ENCODE measurements around the gene MAP1S. TPM values are rescaled to one million over a fixed set of nuclear protein-coding genes. Genes with fewer than 3 reads are reported as not detected.
A peak's percentile ranks its signal among the peaks of the same experiment; 100 is the strongest.

MAP1S gene
- total and polyA plus RNA-seq, 2 of the 8 experiments (the other 6 are each of a cell fraction or from before 2014, with no cell fraction given): 66.7 to 115 TPM

DNA sequence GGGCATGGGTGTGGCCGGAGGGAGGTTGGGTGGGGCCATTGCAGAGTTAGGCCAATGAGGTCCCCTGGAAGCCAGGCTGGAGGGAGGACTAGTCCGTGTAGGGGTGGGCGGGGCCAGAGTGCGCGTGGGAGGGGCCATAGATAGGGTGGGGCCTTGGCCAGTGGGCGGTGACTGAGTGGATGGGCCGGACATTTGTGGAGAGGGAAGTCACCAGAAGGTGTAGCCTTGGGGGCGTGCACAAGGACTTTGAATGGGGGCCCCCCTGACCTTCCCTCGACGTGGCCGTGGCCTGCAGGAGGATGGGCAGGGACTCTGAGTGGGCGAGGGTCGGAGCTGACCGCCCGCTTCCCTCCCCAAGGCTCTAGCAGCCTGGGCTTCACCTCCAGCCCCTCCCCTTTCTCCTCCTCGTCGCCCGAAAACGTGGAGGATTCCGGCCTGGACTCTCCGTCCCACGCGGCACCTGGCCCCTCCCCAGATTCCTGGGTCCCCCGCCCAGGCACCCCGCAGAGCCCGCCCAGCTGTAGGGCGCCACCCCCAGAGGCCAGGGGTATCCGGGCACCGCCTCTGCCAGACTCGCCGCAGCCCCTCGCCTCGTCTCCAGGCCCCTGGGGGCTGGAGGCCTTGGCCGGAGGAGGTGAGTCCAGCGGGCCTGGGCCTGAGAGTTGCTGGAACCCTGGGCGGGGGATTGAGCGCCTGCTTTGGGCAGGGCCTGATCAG, 59.1 kb downstream of the MAP1S start:
- H3K27me3 ChIP-seq (replicated peaks in 1 of 4; ENCODE audit: control insufficient read depth in 3 of 4, extremely low read depth in 1 of 4, insufficient read depth in 3 of 4, low read length in 3 of 4): no peaks in the 10 kb centered on the region
- H2BK20ac ChIP-seq (ENCODE audit: low read length): no peak overlapping the region
- no peak overlapping the region for H3K4ac ChIP-seq (replicated peaks; ENCODE audit: insufficient read length, low read depth, low read length)
- no peak overlapping the region for H3K23ac ChIP-seq (ENCODE audit: insufficient read length)
- no peak overlapping the region for H3K27ac ChIP-seq (ENCODE audit: low read depth, low read length)
- no peak overlapping the region for H2BK120ac ChIP-seq (replicated peaks; ENCODE audit: low read depth, low read length)
- CTCF ChIA-PET (ENCODE audit: partially characterized antibody): interaction anchor here (0.7 to 4.4 kb wide), 2 partner anchors 12 to 477 kb away, joined by 4 to 38 read pairs; a partner anchor contains a TSS
- H3K18ac ChIP-seq (ENCODE audit: extremely low read depth, low read length): peak overlapping the region; percentile 93
- H3K79me1 ChIP-seq (ENCODE audit: low read depth, low read length): peaks cover 9% of the 10 kb centered on the region
- H3K36me3 ChIP-seq (ENCODE audit: control insufficient read depth in 2 of 4, insufficient read depth in 4 of 4, low read length in 3 of 4): no peaks in the 10 kb centered on the region
- H3K4me1 ChIP-seq (replicated peaks in 1 of 4; ENCODE audit: control insufficient read depth in 3 of 4, insufficient read depth in 4 of 4, low read length in 3 of 4): peaks cover 0 to 9% (median 6%) of the 10 kb centered on the region in 4 experiments; a peak in 5 of 7 replicates
- no peak overlapping the region for H4K5ac ChIP-seq (ENCODE audit: insufficient read length, low read depth, low read length)
- POLR2A ChIA-PET (ENCODE audit: partially characterized antibody): interaction anchor here (1.0 to 1.3 kb wide), 3 partner anchors 16 to 86 kb away, joined by 3 to 4 read pairs (median 3); no protein-coding TSS in a partner anchor
- H4K91ac ChIP-seq (replicated peaks; ENCODE audit: insufficient read length, low read length): no peak overlapping the region
- H2BK5ac ChIP-seq (ENCODE audit: low read depth, low read length): peak overlapping the region; percentile 52; the same call in 1 of the 2 replicates
- H2BK15ac ChIP-seq (ENCODE audit: low read length): 0 out of 2 replicates have a peak overlapping the region, but pooled peaks have one; percentile 81
- H2AK5ac ChIP-seq (ENCODE audit: low read depth, low read length): no peak overlapping the region
- H2AFZ ChIP-seq (ENCODE audit: low read length): peak overlapping the region; percentile 60; the same call in 1 of the 2 replicates
- H4K8ac ChIP-seq (ENCODE audit: extremely low read depth, insufficient read depth, low read length): peak overlapping the region; percentile 77; the same call in 1 of the 2 replicates
- no peak overlapping the region for H3K14ac ChIP-seq (ENCODE audit: insufficient read length)
- 2% methylated on average over 22 of the region's 37 CpGs; no CpG with 5 or more reads in 1 of the 2 experiments for WGBS, 2 experiments (ENCODE audit: extremely low coverage in 1 of 2, insufficient coverage in 1 of 2, insufficient read length in 1 of 2, insufficient replicate concordance in 2 of 2, low coverage in 1 of 2, low lambda C conversion rate in 2 of 2, missing lambda C conversion rate in 1 of 2)
- H2BK12ac ChIP-seq (ENCODE audit: low read depth, low read length): peak overlapping the region; percentile 60; the same call in 1 of the 2 replicates
- FAIRE-seq: no peak
- no peaks in the 10 kb centered on the region for H3K9me3 ChIP-seq (ENCODE audit: insufficient read depth in 2 of 2, low read depth in 1 of 2, low read length in 1 of 2)
- no peaks in the 10 kb centered on the region for H3K79me2 ChIP-seq (ENCODE audit: control insufficient read depth in 1 of 2, insufficient read depth in 2 of 2, low read length in 2 of 2)
- H3K9ac ChIP-seq (replicated peaks in 1 of 4; ENCODE audit: extremely low read depth in 1 of 4, low read depth in 3 of 4, low read length in 3 of 4): peak overlapping the region in 2 of 4 experiments; percentile 28 to 34; a peak in 3 of 7 replicates
- H3K4me3 ChIP-seq (ENCODE audit: extremely low read depth in 1 of 4, insufficient read depth in 2 of 4, low read depth in 3 of 4, low read length in 4 of 4): peak overlapping the region; percentile 50 to 72 (median 66)
- no peak overlapping the region for H3K56ac ChIP-seq (replicated peaks; ENCODE audit: insufficient read length, low read depth, low read length)
- no peaks in the 10 kb centered on the region for H4K20me1 ChIP-seq (replicated peaks in 1 of 2; ENCODE audit: control insufficient read depth in 1 of 2, insufficient read depth in 2 of 2, low read length in 2 of 2)
- peaks cover 9% of the 10 kb centered on the region for H3K23me2 ChIP-seq (ENCODE audit: low read depth, low read length)
- H3K4me2 ChIP-seq (ENCODE audit: insufficient read depth in 1 of 2, low read depth in 2 of 2, low read length in 2 of 2): peak overlapping the region; percentile 95 to 98
- peak; percentile 87 to 98 for DNase-seq (ENCODE audit: low read depth in 1 of 2, low spot score in 2 of 2)
- no peak for TF ChIP-seq SIRT6 (IDR thresholded peaks at IDR 0.05; ENCODE audit: low read length)
- TF ChIP-seq TCF12 (IDR thresholded peaks at IDR 0.05; ENCODE audit: low read depth, low read length): no peak
- no peak for TF ChIP-seq MAFK (IDR thresholded peaks at IDR 0.05; ENCODE audit: low read depth, low read length)
- TF ChIP-seq PHF8 (conservative IDR thresholded peaks at IDR 0.05; ENCODE audit: low read depth, low read length): no peak
- no peak for TF ChIP-seq NANOG (IDR thresholded peaks at IDR 0.05; ENCODE audit: insufficient read depth, low read depth, low read length, poor library complexity, severe bottlenecking)
- TF ChIP-seq SIX5 (IDR thresholded peaks at IDR 0.05; ENCODE audit: low read depth, low read length): no peak
- TF ChIP-seq, protein P1, sequence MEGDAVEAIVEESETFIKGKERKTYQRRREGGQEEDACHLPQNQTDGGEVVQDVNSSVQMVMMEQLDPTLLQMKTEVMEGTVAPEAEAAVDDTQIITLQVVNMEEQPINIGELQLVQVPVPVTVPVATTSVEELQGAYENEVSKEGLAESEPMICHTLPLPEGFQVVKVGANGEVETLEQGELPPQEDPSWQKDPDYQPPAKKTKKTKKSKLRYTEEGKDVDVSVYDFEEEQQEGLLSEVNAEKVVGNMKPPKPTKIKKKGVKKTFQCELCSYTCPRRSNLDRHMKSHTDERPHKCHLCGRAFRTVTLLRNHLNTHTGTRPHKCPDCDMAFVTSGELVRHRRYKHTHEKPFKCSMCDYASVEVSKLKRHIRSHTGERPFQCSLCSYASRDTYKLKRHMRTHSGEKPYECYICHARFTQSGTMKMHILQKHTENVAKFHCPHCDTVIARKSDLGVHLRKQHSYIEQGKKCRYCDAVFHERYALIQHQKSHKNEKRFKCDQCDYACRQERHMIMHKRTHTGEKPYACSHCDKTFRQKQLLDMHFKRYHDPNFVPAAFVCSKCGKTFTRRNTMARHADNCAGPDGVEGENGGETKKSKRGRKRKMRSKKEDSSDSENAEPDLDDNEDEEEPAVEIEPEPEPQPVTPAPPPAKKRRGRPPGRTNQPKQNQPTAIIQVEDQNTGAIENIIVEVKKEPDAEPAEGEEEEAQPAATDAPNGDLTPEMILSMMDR (IDR thresholded peaks at IDR 0.05; ENCODE audit: control extremely low read depth in 1 of 3, insufficient read depth in 1 of 3, low read depth in 1 of 3, low read length in 3 of 3): no peak
- TF ChIP-seq YY1 (IDR thresholded peaks at IDR 0.05; ENCODE audit: low read depth, low read length): no peak
- TF ChIP-seq, protein P2, sequence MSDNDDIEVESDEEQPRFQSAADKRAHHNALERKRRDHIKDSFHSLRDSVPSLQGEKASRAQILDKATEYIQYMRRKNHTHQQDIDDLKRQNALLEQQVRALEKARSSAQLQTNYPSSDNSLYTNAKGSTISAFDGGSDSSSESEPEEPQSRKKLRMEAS (IDR thresholded peaks at IDR 0.05): peak; percentile 40
